ENCODE measurements around the gene MCHR1. TPM values are rescaled to one million over a fixed set of nuclear protein-coding genes. Genes with fewer than 3 reads are reported as not detected.
A peak's percentile ranks its signal among the peaks of the same experiment; 100 is the strongest.

MCHR1 gene
- total and polyA plus RNA-seq, 4 donors, result 0.23 to 2.4 (median 1.1) TPM

DNA sequence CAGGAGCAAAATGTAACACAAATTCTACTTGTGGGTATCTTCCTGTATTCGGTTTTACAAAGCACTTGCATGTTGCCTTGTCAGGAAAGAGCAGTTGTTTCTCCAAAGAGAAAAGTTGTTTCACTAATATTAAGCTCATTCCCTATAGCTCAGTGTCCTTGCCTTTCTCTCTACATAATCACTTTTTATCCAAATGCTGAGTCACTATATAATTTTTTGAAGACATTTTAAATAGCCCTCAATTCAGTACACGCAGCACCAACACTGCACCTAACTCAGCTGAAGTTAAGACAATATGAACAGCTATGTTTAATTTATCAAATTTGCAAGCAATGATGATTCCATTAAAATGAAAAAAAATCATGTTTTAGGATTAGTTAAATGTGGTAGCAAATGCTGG, 28.2 kb upstream of the MCHR1 start:
- H3K9ac ChIP-seq (ENCODE audit: low read depth in 1 of 2, low read length in 2 of 2), result peak overlapping the region in 1 of 2 donors; percentile 74
- no peaks in the 10 kb centered on the region for H3K27me3 ChIP-seq (ENCODE audit: control insufficient read depth in 4 of 4, insufficient read depth in 4 of 4, low read length in 3 of 4)
- 80% methylated on average over 2 of the region's 2 CpGs for WGBS
- TF ChIP-seq SP1 (IDR thresholded peaks at IDR 0.05) (no peak), YY1 (IDR thresholded peaks at IDR 0.05) (no peak), GABPA (IDR thresholded peaks at IDR 0.05 in 1 of 2, conservative IDR thresholded peaks at IDR 0.05 in 1 of 2) (no peak), RAD21 (IDR thresholded peaks at IDR 0.05) (no peak), FOXA2 (IDR thresholded peaks at IDR 0.05) (no peak), HNF4A (conservative IDR thresholded peaks at IDR 0.05) (no peak), JUND (IDR thresholded peaks at IDR 0.05) (no peak), TAF1 (conservative IDR thresholded peaks at IDR 0.05) (no peak), HNF4G (IDR thresholded peaks at IDR 0.05) (no peak), EGR1 (IDR thresholded peaks at IDR 0.05; ENCODE audit: low read depth in 2 of 2) (no peak)
- TF ChIP-seq, protein P1, sequence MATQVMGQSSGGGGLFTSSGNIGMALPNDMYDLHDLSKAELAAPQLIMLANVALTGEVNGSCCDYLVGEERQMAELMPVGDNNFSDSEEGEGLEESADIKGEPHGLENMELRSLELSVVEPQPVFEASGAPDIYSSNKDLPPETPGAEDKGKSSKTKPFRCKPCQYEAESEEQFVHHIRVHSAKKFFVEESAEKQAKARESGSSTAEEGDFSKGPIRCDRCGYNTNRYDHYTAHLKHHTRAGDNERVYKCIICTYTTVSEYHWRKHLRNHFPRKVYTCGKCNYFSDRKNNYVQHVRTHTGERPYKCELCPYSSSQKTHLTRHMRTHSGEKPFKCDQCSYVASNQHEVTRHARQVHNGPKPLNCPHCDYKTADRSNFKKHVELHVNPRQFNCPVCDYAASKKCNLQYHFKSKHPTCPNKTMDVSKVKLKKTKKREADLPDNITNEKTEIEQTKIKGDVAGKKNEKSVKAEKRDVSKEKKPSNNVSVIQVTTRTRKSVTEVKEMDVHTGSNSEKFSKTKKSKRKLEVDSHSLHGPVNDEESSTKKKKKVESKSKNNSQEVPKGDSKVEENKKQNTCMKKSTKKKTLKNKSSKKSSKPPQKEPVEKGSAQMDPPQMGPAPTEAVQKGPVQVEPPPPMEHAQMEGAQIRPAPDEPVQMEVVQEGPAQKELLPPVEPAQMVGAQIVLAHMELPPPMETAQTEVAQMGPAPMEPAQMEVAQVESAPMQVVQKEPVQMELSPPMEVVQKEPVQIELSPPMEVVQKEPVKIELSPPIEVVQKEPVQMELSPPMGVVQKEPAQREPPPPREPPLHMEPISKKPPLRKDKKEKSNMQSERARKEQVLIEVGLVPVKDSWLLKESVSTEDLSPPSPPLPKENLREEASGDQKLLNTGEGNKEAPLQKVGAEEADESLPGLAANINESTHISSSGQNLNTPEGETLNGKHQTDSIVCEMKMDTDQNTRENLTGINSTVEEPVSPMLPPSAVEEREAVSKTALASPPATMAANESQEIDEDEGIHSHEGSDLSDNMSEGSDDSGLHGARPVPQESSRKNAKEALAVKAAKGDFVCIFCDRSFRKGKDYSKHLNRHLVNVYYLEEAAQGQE (IDR thresholded peaks at IDR 0.05), result no peak
- TF ChIP-seq, protein P2, sequence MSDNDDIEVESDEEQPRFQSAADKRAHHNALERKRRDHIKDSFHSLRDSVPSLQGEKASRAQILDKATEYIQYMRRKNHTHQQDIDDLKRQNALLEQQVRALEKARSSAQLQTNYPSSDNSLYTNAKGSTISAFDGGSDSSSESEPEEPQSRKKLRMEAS (IDR thresholded peaks at IDR 0.05), result no peak
- TF ChIP-seq, protein P3, sequence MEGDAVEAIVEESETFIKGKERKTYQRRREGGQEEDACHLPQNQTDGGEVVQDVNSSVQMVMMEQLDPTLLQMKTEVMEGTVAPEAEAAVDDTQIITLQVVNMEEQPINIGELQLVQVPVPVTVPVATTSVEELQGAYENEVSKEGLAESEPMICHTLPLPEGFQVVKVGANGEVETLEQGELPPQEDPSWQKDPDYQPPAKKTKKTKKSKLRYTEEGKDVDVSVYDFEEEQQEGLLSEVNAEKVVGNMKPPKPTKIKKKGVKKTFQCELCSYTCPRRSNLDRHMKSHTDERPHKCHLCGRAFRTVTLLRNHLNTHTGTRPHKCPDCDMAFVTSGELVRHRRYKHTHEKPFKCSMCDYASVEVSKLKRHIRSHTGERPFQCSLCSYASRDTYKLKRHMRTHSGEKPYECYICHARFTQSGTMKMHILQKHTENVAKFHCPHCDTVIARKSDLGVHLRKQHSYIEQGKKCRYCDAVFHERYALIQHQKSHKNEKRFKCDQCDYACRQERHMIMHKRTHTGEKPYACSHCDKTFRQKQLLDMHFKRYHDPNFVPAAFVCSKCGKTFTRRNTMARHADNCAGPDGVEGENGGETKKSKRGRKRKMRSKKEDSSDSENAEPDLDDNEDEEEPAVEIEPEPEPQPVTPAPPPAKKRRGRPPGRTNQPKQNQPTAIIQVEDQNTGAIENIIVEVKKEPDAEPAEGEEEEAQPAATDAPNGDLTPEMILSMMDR (IDR thresholded peaks at IDR 0.05; ENCODE audit: low read depth, low read length, missing input control), result no peak
- TF ChIP-seq, protein P4, sequence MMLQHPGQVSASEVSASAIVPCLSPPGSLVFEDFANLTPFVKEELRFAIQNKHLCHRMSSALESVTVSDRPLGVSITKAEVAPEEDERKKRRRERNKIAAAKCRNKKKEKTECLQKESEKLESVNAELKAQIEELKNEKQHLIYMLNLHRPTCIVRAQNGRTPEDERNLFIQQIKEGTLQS (IDR thresholded peaks at IDR 0.05), result no peak
- no peaks in the 10 kb centered on the region for H3K9me3 ChIP-seq (ENCODE audit: control insufficient read depth in 4 of 4, low read length in 3 of 4)
- H3K27ac ChIP-seq (ENCODE audit: low read depth in 1 of 2, low read length in 2 of 2), result peak overlapping the region; percentile 96 to 98
- no peaks in the 10 kb centered on the region for H3K36me3 ChIP-seq (ENCODE audit: control insufficient read depth in 4 of 4, insufficient read depth in 3 of 4, low read depth in 1 of 4, low read length in 3 of 4)
- DNase-seq (ENCODE audit: low spot score), result no peak
- H3K4me1 ChIP-seq (ENCODE audit: control insufficient read depth in 4 of 4, insufficient read depth in 4 of 4, low read length in 3 of 4), result peaks cover 2 to 16% (median 6%) of the 10 kb centered on the region in 4 donors
- H3K4me3 ChIP-seq (ENCODE audit: low read depth in 1 of 3, low read length in 3 of 3), result no peak overlapping the region

DNA sequence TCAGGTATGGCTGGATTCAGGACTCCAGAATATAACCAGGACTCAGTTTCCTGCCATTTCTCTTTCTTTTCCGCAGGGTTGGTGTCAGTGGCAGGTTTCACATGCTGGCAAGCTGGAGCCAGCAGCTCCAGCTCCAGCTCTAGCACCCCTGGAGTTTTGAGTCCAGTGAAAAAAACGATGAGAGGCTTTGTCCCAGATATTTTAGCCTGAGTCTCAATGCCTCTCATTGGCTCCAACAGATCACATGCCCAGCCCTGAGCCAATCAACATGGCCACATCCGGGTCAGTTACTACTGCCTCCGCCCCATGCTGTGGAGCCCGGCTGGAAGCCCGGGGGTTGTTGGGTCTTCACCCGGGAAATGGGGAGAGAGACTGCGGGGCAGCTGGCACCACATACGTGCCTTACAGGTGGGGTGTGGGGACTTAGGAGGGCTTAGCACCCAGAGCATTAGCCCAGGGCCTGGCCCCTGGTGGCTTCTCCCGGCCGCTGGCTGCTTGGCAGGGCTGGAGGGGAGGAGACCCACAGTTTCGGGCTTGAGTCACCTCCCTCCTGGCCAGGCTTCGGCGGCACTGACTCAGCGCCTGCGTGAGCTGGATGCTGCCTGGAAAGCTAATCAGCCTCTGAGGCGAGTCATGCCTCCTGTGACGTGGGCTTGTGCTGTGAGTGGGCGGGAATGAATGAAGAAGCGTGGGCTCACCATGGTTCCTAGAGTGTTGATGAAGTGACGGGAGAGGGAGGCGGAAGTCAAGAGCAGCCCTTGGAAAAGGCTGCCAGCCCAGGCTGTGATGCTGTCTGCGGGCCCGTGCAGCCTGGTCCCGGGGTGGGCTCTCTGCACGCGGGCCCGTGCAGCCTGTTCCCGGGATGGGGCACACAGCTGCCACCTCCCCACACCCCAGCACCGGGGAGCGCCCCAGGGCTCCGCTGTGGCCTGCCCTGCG, 27.5 kb upstream of the MCHR1 start:
- Histone ChIP-seq H3K4me3 (ENCODE audit: low read depth in 1 of 3, low read length in 3 of 3) (peak overlapping the region in 2 of 3 donors; percentile 44 to 48), H3K27ac (ENCODE audit: low read depth in 1 of 2, low read length in 2 of 2) (peak overlapping the region; percentile 96 to 98), H3K9me3 (ENCODE audit: control insufficient read depth in 4 of 4, low read length in 3 of 4) (no peaks in the 10 kb centered on the region), H3K36me3 (ENCODE audit: control insufficient read depth in 4 of 4, insufficient read depth in 3 of 4, low read depth in 1 of 4, low read length in 3 of 4) (no peaks in the 10 kb centered on the region), H3K27me3 (ENCODE audit: control insufficient read depth in 4 of 4, insufficient read depth in 4 of 4, low read length in 3 of 4) (no peaks in the 10 kb centered on the region), H3K9ac (ENCODE audit: low read depth in 1 of 2, low read length in 2 of 2) (peak overlapping the region; percentile 71 to 74), H3K4me1 (ENCODE audit: control insufficient read depth in 4 of 4, insufficient read depth in 4 of 4, low read length in 3 of 4) (peaks cover 2 to 16% (median 5%) of the 10 kb centered on the region in 4 donors)
- 70% methylated on average over 33 of the region's 33 CpGs for WGBS
- DNase-seq (ENCODE audit: low spot score), result peak; percentile 47
- TF ChIP-seq FOXA1 (IDR thresholded peaks at IDR 0.05), result no peak
- TF ChIP-seq YY1 (IDR thresholded peaks at IDR 0.05), result peak; percentile 57
- peak; percentile 57 to 75 for TF ChIP-seq EGR1 (IDR thresholded peaks at IDR 0.05; ENCODE audit: low read depth in 2 of 2)
- TF ChIP-seq RXRA (IDR thresholded peaks at IDR 0.05), result no peak
- TF ChIP-seq JUND (IDR thresholded peaks at IDR 0.05), result peak in 1 of 2 donors; percentile 61
- TF ChIP-seq, protein P4 (IDR thresholded peaks at IDR 0.05), result peak; percentile 14
- TF ChIP-seq SP1 (IDR thresholded peaks at IDR 0.05), result peak; percentile 28
- TF ChIP-seq TAF1 (conservative IDR thresholded peaks at IDR 0.05), result peak; percentile 61
- TF ChIP-seq NR2F2 (IDR thresholded peaks at IDR 0.05), result peak; percentile 53
